Measurements from ENCODE around the gene EML4. TPM values are rescaled to one million over a fixed set of nuclear protein-coding genes. Genes with fewer than 3 reads are reported as not detected.
"Not testable (repeated sequence)": the region's sequence is repeated elsewhere in the genome, so short reads cannot be mapped to it uniquely, and the experiment has no call there.

EML4 gene
- total RNA-seq, 1 experiment from 2014 or later, result 93.7 TPM

GRCh38 chr2:42333579-42333978 is 164.4 kb downstream of the EML4 start:
- peaks cover 11% of the 10 kb centered on the region for H3K4me1 ChIP-seq (ENCODE audit: insufficient read depth, low read length, poor library complexity, severe bottlenecking)
- CTCF ChIA-PET, result no interaction called here
- BruUV-seq (replicated peaks), result no TSS peak
- no peaks in the 10 kb centered on the region for H3K9me3 ChIP-seq (ENCODE audit: low read depth, low read length, poor library complexity, severe bottlenecking)
- no peak for DNase-seq (ENCODE audit: low spot score)
- H3K4me3 ChIP-seq (ENCODE audit: low read depth, low read length, poor library complexity, severe bottlenecking), result no peak overlapping the region
- intact Hi-C loops (cut with micrococcal nuclease; ENCODE audit: unreplicated experiment), result no loop called here
- POLR2A ChIA-PET (ENCODE audit: low non-redundant PET), result no interaction called here
- no peaks in the 10 kb centered on the region for H3K27me3 ChIP-seq (replicated peaks; ENCODE audit: insufficient read depth, low read depth, low read length, poor library complexity)
- peaks cover 58% of the 10 kb centered on the region for H3K36me3 ChIP-seq (ENCODE audit: insufficient read depth, low read length, poor library complexity, severe bottlenecking)
- TF ChIP-seq CTCF (conservative IDR thresholded peaks at IDR 0.05; ENCODE audit: low read depth, low read length), result no peak
- TF ChIP-seq EZH2 (IDR thresholded peaks at IDR 0.05; ENCODE audit: borderline replicate concordance, low read depth, low read length, poor library complexity, severe bottlenecking), result no peak
- no peak overlapping the region for H3K27ac ChIP-seq (ENCODE audit: low read depth, low read length, poor library complexity, severe bottlenecking)

- Histone ChIP-seq H3K27me3 (replicated peaks; ENCODE audit: insufficient read depth, low read depth, low read length, poor library complexity) (no peaks in the 10 kb centered on the region), H3K36me3 (ENCODE audit: insufficient read depth, low read length, poor library complexity, severe bottlenecking) (peaks cover 52% of the 10 kb centered on the region), H3K27ac (ENCODE audit: low read depth, low read length, poor library complexity, severe bottlenecking) (no peak overlapping the region), H3K4me3 (ENCODE audit: low read depth, low read length, poor library complexity, severe bottlenecking) (no peak overlapping the region), H3K9me3 (ENCODE audit: low read depth, low read length, poor library complexity, severe bottlenecking) (no peaks in the 10 kb centered on the region), H3K4me1 (ENCODE audit: insufficient read depth, low read length, poor library complexity, severe bottlenecking) (peaks cover 11% of the 10 kb centered on the region)
- intact Hi-C loops (cut with micrococcal nuclease; ENCODE audit: unreplicated experiment), result no loop called here
- CTCF ChIA-PET, result no interaction called here
- no peak for DNase-seq (ENCODE audit: low spot score)
- no peak for TF ChIP-seq CTCF (conservative IDR thresholded peaks at IDR 0.05; ENCODE audit: low read depth, low read length)
- TF ChIP-seq EZH2 (IDR thresholded peaks at IDR 0.05; ENCODE audit: borderline replicate concordance, low read depth, low read length, poor library complexity, severe bottlenecking), result no peak
- POLR2A ChIA-PET (ENCODE audit: low non-redundant PET), result no interaction called here
- no TSS peak for BruUV-seq (replicated peaks)
These were observed 165.1 kb downstream of the EML4 start for GRCh38 chr2:42334220-42334619.

GRCh38 chr2:42334865-42335264 is 165.7 kb downstream of the EML4 start:
- POLR2A ChIA-PET (ENCODE audit: low non-redundant PET), result not testable (repeated sequence)

GRCh38 chr2:42335514-42336104 is 166.5 kb downstream of the EML4 start:
- no TSS peak for BruUV-seq (replicated peaks)

More at GRCh38 chr2:42334865-42335264, 165.7 kb downstream of the EML4 start:
- CTCF ChIA-PET; H3K27ac ChIP-seq (ENCODE audit: low read depth, low read length, poor library complexity, severe bottlenecking); intact Hi-C loops (cut with micrococcal nuclease; ENCODE audit: unreplicated experiment); BruUV-seq (replicated peaks); H3K9me3 ChIP-seq (ENCODE audit: low read depth, low read length, poor library complexity, severe bottlenecking); H3K27me3 ChIP-seq (replicated peaks; ENCODE audit: insufficient read depth, low read depth, low read length, poor library complexity); DNase-seq (ENCODE audit: low spot score); H3K4me3 ChIP-seq (ENCODE audit: low read depth, low read length, poor library complexity, severe bottlenecking): not testable (repeated sequence)
- Histone ChIP-seq H3K36me3 (ENCODE audit: insufficient read depth, low read length, poor library complexity, severe bottlenecking) (peaks cover 45% of the 10 kb centered on the region), H3K4me1 (ENCODE audit: insufficient read depth, low read length, poor library complexity, severe bottlenecking) (peaks cover 11% of the 10 kb centered on the region)

More at GRCh38 chr2:42335514-42336104, 166.5 kb downstream of the EML4 start:
- TF ChIP-seq EZH2 (IDR thresholded peaks at IDR 0.05; ENCODE audit: borderline replicate concordance, low read depth, low read length, poor library complexity, severe bottlenecking), result no peak
- TF ChIP-seq CTCF (conservative IDR thresholded peaks at IDR 0.05; ENCODE audit: low read depth, low read length), result no peak
- Histone ChIP-seq H3K9me3 (ENCODE audit: low read depth, low read length, poor library complexity, severe bottlenecking) (no peaks in the 10 kb centered on the region), H3K27me3 (replicated peaks; ENCODE audit: insufficient read depth, low read depth, low read length, poor library complexity) (no peaks in the 10 kb centered on the region), H3K36me3 (ENCODE audit: insufficient read depth, low read length, poor library complexity, severe bottlenecking) (peaks cover 44% of the 10 kb centered on the region), H3K4me1 (ENCODE audit: insufficient read depth, low read length, poor library complexity, severe bottlenecking) (peaks cover 11% of the 10 kb centered on the region), H3K4me3 (ENCODE audit: low read depth, low read length, poor library complexity, severe bottlenecking) (no peak overlapping the region), H3K27ac (ENCODE audit: low read depth, low read length, poor library complexity, severe bottlenecking) (no peak overlapping the region)
- ChIA-PET CTCF (no interaction called here), POLR2A (ENCODE audit: low non-redundant PET) (no interaction called here)
- intact Hi-C loops (cut with micrococcal nuclease; ENCODE audit: unreplicated experiment), result no loop called here
- no peak for DNase-seq (ENCODE audit: low spot score)

All from A673 (cell line).